ENCODE data around the gene ANKRD6.

DNA sequence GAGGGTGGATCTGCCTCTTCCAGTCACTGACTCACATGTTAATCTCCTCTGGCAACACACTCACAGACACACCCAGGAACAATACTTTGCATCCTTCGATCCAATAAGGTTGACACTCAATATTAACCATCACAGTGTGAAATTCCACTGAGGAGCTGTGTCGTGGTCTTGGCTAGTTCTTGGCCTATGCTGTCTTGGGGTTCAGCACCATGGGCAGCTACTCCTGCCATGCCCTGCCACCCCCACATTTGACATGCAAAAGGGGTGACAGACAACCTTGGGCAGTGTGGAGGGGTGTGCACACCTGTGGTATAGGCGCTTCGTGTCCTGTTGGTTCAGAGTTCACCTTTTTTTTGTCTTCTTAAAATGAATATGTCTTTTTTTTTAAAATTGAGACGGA is 25.8 kb downstream of the ANKRD6 start:
- TF ChIP-seq, protein P1, sequence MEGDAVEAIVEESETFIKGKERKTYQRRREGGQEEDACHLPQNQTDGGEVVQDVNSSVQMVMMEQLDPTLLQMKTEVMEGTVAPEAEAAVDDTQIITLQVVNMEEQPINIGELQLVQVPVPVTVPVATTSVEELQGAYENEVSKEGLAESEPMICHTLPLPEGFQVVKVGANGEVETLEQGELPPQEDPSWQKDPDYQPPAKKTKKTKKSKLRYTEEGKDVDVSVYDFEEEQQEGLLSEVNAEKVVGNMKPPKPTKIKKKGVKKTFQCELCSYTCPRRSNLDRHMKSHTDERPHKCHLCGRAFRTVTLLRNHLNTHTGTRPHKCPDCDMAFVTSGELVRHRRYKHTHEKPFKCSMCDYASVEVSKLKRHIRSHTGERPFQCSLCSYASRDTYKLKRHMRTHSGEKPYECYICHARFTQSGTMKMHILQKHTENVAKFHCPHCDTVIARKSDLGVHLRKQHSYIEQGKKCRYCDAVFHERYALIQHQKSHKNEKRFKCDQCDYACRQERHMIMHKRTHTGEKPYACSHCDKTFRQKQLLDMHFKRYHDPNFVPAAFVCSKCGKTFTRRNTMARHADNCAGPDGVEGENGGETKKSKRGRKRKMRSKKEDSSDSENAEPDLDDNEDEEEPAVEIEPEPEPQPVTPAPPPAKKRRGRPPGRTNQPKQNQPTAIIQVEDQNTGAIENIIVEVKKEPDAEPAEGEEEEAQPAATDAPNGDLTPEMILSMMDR (IDR thresholded peaks at IDR 0.05; ENCODE audit: insufficient read depth, low read length, poor library complexity, severe bottlenecking), result no peak
- no peak for TF ChIP-seq EZH2phosphoT487 (conservative IDR thresholded peaks at IDR 0.05; ENCODE audit: low read length)
